HepG2 (cell line): Measurements from ENCODE around the gene GIMAP8. TPM values are rescaled to one million over a fixed set of nuclear protein-coding genes. Genes with fewer than 3 reads are reported as not detected.

ENCODE experiments used
- HHEX ChIP-seq: IDR thresholded peaks from 2 replicates; pipeline ENCODE4 v1.6.1; 2016; ENCODE audit warnings: control low read depth
- NFIB ChIP-seq: sonication (generic); formaldehyde crosslinking; IDR thresholded peaks from 2 replicates; pipeline ENCODE4 v1.9.0; 2021; ENCODE audit warnings: missing genetic modification reagents, mild to moderate bottlenecking, borderline replicate concordance
- NONO ChIP-seq, 2 experiments: fragments of 450-650 bp in 1 of 2; sonication (generic) in 1 of 2; formaldehyde crosslinking in 1 of 2; IDR thresholded peaks in 1 of 2; conservative IDR thresholded peaks in 1 of 2; 2 replicates each; pipeline versions ENCODE4 v1.6.1 to v1.8.0; 2017 to 2022; ENCODE audit warnings: mild to moderate bottlenecking in 1 of 2, missing genetic modification reagents in 1 of 2, moderate library complexity in 1 of 2
- TARDBP ChIP-seq: sonication (generic); formaldehyde crosslinking; IDR thresholded peaks from 2 replicates; pipeline ENCODE4 v1.8.0; 2022; ENCODE audit warnings: mild to moderate bottlenecking, missing genetic modification reagents
- THAP9 ChIP-seq: sonication (generic); formaldehyde crosslinking; IDR thresholded peaks from 2 replicates; pipeline ENCODE4; 2020; ENCODE audit warnings: missing genetic modification reagents, mild to moderate bottlenecking, borderline replicate concordance
- U2AF1 ChIP-seq: fragments of 200-400 bp; formaldehyde crosslinking; optimal IDR thresholded peaks from 2 replicates; pipeline ENCODE3; 2017; ENCODE audit warnings: mild to moderate bottlenecking, low read depth, low read length
- ZBTB37 ChIP-seq: sonication (generic); formaldehyde crosslinking; IDR thresholded peaks from 2 replicates; pipeline ENCODE4 v1.4.0; 2020; ENCODE audit warnings: mild to moderate bottlenecking, missing genetic modification reagents
- ZFX ChIP-seq: sonication (generic); formaldehyde crosslinking; IDR thresholded peaks from 2 replicates; pipeline ENCODE4 v1.4.0; 2020; ENCODE audit warnings: mild to moderate bottlenecking, low read depth, missing genetic modification reagents, moderate library complexity
- ZGPAT ChIP-seq: IDR thresholded peaks from 2 replicates; pipeline ENCODE4 v1.6.1; 2016; ENCODE audit warnings: mild to moderate bottlenecking
- ZNF180 ChIP-seq: sonication (generic); formaldehyde crosslinking; IDR thresholded peaks from 2 replicates; pipeline ENCODE4 v1.4.0; 2020; ENCODE audit warnings: low read depth, missing genetic modification reagents, borderline replicate concordance
- ZNF441 ChIP-seq: sonication (generic); formaldehyde crosslinking; IDR thresholded peaks from 2 replicates; pipeline ENCODE4 v1.7.0; 2021; ENCODE audit warnings: missing genetic modification reagents, borderline replicate concordance
- ZNF552 ChIP-seq: sonication (generic); formaldehyde crosslinking; IDR thresholded peaks from 2 replicates; pipeline ENCODE4 v1.9.0; 2022; ENCODE audit warnings: missing genetic modification reagents, mild to moderate bottlenecking, borderline replicate concordance
- ZSCAN5A ChIP-seq: sonication (generic); formaldehyde crosslinking; IDR thresholded peaks from 2 replicates; pipeline ENCODE4 v1.8.0; 2022; ENCODE audit warnings: mild to moderate bottlenecking, missing genetic modification reagents, borderline replicate concordance
- polyA plus RNA-seq, 8 experiments: library from polyadenylated mRNA; depleted of rRNA in 3 of 8; stranded (reverse) in 7 of 8; unstranded in 1 of 8; fragments of >200 nt; fragmentation: Illumina TruSeq in 4 of 8; extraction: Trizol in 4 of 8; gene quantifications; 2 replicates each; pipeline versions ENCODE4 v1.2.1 to v1.2.3, GENCODE V29; 2011 to 2016; ENCODE audit warnings: low read depth in 4 of 8, missing spikeins in 1 of 8, mixed read lengths in 1 of 8; ENCODE audit not compliant: insufficient read depth in 1 of 8
- total RNA-seq, 5 experiments: library from RNA; depleted of rRNA; stranded (reverse); fragments of >200 nt; fragmentation: Illumina TruSeq; extraction: Trizol; gene quantifications; 2 replicates each; pipeline ENCODE4 v1.2.3, GENCODE V29; 2016; ENCODE audit warnings: low read depth in 1 of 5

GIMAP8 gene
- total and polyA plus RNA-seq, 2 of the 13 experiments (the other 11 are each of a cell fraction or from before 2014, with no cell fraction given): not detected

DNA sequence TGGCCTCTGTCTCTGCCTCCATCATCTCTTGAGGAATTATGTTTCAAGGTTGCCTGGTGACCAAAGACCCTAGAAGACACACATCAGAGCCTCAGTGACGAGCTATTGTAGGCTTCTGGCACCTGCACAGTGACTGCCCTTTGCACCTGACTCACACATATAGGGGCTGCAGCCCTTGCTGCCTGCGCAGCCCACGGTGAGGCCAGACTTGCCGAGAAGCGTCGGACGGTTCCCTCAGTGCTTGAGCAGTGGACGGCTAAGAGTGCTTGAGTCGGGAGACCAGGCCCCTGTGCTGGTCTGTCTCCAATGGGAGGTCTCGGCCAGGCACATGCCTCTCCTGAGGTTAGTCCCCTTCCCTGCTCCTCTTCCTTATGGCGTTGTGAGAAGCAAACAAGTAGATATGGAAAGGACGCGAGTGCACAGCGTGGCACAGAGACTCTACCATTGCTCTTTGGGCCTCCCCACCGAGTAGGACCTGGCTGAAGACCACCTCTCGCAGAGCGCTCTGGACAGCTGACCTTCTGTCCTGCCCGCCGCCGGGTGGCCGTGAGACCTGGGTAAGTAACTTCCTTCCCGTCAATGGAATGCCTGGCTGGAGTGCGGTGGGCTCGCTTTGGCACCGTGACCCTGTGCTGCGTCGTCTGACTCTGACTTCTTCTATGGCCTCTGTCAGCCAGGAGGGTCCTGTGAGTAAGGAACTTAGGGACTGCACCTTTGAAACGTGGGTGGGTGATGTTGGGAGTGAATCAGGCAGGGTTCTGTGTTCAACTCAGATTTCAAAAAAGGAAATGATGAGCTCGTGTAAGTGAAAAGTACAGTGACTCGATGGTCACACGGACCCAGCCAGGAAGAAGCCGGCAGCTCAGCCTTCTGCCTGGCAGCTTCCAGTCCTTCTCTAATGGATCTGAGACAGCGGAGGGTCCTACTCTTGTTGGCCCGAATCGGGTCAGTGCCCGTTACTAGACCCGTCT is 37.6 kb upstream of the GIMAP8 start (continued):
- TF ChIP-seq THAP9 (no peak), ZSCAN5A (CRISPR knock-in tag) (no peak), ZFX (no peak), ZNF552 (CRISPR knock-in tag) (no peak), TARDBP (no peak), ZNF441 (CRISPR knock-in tag) (no peak), HHEX (CRISPR knock-in tag) (no peak), U2AF1 (no peak), ZNF180 (CRISPR knock-in tag) (no peak), ZBTB37 (no peak), NONO (IDR thresholded peaks at IDR 0.05) (no peak), NONO (CRISPR knock-in tag; conservative IDR thresholded peaks at IDR 0.05) (no peak), NFIB (CRISPR knock-in tag) (no peak), ZGPAT (CRISPR knock-in tag) (no peak)
